GM12891 (cell line): ENCODE measurements around the gene RYR3.

Source experiments
- POLR2A ChIP-seq: IDR thresholded peaks from 2 replicates; pipeline ENCODE4 v1.6.1; 2011; ENCODE audit warnings: low read depth, low read length, control low read depth
- TAF1 ChIP-seq: IDR thresholded peaks from 2 replicates; pipeline ENCODE4 v1.6.1; 2011; ENCODE audit warnings: low read depth, low read length, control low read depth

DNA sequence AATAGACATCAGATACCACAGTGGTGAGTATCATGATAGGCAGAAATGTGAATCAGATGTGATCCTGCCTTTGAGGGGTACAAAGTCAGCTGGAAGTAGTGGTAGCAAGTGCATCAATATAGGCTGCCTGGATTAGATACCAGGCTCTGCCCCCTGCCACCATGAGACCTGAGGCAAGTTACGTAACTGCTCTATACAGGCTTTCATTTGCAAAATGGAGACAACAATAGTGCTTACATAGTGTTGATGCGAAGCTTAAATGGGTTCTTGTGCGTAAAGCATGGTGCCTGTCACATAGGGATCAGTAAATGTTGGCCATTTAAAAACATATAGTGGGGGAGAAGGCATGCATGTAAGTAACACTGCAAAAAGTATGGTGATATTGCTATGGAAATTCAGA is 158.0 kb downstream of the RYR3 start:
- TF ChIP-seq POLR2A (no peak), TAF1 (no peak)
